HEK293 (cell line): ENCODE data around the gene RGS9BP.

Experiments used
- CTCF ChIP-seq: fragments of 450-650 bp; formaldehyde crosslinking; IDR thresholded peaks from 2 replicates; pipeline ENCODE4 v1.5.1; 2016; ENCODE audit warnings: missing biosample characterization, missing genetic modification characterization
- SP7 ChIP-seq: fragments of 450-650 bp; formaldehyde crosslinking; IDR thresholded peaks from 2 replicates; pipeline ENCODE4 v1.5.1; 2016; ENCODE audit warnings: missing biosample characterization, missing genetic modification characterization
- TCF7L2 ChIP-seq: IDR thresholded peaks from 2 replicates; pipeline ENCODE4 v1.6.1; 2011; ENCODE audit warnings: low read depth, mild to moderate bottlenecking, inconsistent platforms, low read length, moderate library complexity, borderline replicate concordance
- TSHZ1 ChIP-seq: fragments of 450-650 bp; formaldehyde crosslinking; IDR thresholded peaks from 2 replicates; pipeline ENCODE4 v1.5.1; 2016; ENCODE audit warnings: missing biosample characterization, missing genetic modification characterization, borderline replicate concordance
- ZFP3 ChIP-seq: fragments of 450-650 bp; formaldehyde crosslinking; IDR thresholded peaks from 2 replicates; pipeline ENCODE4 v1.5.1; 2016; ENCODE audit warnings: low read depth, missing biosample characterization, missing genetic modification characterization
- ZNF670 ChIP-seq: fragments of 450-650 bp; formaldehyde crosslinking; IDR thresholded peaks from 2 replicates; pipeline ENCODE4 v1.5.1; 2016; ENCODE audit warnings: missing biosample characterization, missing genetic modification characterization, low read depth
- ZNF677 ChIP-seq: fragments of 450-650 bp; IDR thresholded peaks from 2 replicates; pipeline ENCODE4 v1.5.0; 2018; ENCODE audit warnings: missing biosample characterization, mild to moderate bottlenecking, missing genetic modification characterization, moderate library complexity
- ZSCAN30 ChIP-seq: fragments of 450-650 bp; IDR thresholded peaks from 2 replicates; pipeline ENCODE4 v1.5.1; 2018; ENCODE audit warnings: missing biosample characterization, mild to moderate bottlenecking, missing genetic modification characterization, moderate library complexity

- TF ChIP-seq ZFP3 (no peak), TCF7L2 (no peak), SP7 (tag by site-specific recombination) (no peak), ZNF677 (tag by site-specific recombination) (no peak), TSHZ1 (no peak), CTCF (tag by site-specific recombination) (no peak), ZSCAN30 (no peak), ZNF670 (no peak)
Measured at GRCh38 chr19:32676895-32677359, 1.3 kb downstream of the RGS9BP start.
